Measurements from ENCODE around the gene AP3S2.

The AP3S2 gene

GRCh38 chr15:89932880-89933279, 39.1 kb upstream of the AP3S2 start:
- TF ChIP-seq CTCF (conservative IDR thresholded peaks at IDR 0.05; ENCODE audit: low read depth): no peak
- CTCF ChIA-PET: interaction anchor here (0.6 to 1.0 kb wide), 2 partner anchors 20 to 163 kb away, joined by 3 read pairs; no protein-coding TSS in a partner anchor
- no peak overlapping the region for H3K27ac ChIP-seq
- DNase-seq (ENCODE audit: low spot score): no peak
- POLR2A ChIA-PET (ENCODE audit: low non-redundant PET): no interaction called here

DNA sequence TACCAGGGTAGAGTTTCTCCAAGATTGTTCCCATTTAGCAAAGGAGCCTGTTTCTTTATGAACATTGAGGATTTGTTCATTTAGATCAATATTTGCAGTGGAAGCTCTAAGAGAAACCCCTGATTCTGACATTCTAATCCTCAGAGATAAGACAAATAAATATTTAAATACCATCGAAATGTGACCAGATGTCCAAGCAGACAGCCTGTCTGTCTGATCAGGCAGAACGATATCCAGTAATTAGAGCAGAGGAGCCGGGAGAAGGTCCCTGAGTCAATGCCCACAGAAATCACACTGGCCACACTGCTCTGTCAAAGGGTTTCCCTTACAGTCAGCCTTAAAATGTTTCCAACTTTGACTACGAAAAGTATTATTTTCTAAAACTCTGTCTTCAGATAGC, 34.6 kb upstream of the AP3S2 start:
- DNase-seq (ENCODE audit: low spot score): no peak
- no peak overlapping the region for H3K27ac ChIP-seq
- CTCF ChIA-PET: no interaction called here
- no peak for TF ChIP-seq CTCF (conservative IDR thresholded peaks at IDR 0.05; ENCODE audit: low read depth)
- POLR2A ChIA-PET (ENCODE audit: low non-redundant PET): no interaction called here

- DNase-seq (ENCODE audit: low spot score): no peak
- POLR2A ChIA-PET (ENCODE audit: low non-redundant PET): no interaction called here
Measured at GRCh38 chr15:89926158-89926557, 32.4 kb upstream of the AP3S2 start.

DNA sequence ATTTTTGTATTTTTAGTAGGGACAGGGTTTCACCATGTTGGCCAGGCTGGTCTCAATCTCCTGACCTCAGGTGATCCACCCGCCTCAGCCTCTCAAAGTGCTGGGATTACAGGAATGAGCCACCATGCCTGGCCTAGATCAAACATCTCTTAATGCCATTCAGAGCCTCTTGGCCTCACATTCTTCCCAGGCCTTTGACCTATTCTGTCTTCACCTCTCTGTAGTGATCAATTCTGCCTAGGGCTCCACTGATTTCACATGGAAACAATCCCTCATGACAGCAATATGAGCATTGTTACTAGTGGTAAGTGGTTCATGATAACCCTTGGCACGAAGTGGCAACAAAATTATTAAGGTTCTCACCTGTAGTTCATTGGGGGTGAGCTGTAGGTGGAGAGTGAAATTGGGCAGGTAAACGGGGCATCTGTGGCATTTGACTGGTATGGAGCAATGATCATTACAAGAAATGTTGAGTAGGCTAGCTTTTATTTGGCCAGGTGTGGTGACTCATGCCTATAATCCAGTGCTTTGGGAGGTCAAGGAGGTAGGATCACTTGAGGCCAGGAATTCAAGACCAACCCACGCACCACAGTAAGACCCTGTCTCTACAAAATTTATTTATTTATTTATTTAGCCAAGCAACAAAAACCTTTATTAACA, 23.8 kb upstream of the AP3S2 start:
- CTCF ChIA-PET: interaction anchor here (1.0 kb wide), 1 partner anchor 57 kb away, joined by 3 read pairs; no protein-coding TSS in a partner anchor

More at GRCh38 chr15:89926158-89926557, 32.4 kb upstream of the AP3S2 start:
- TF ChIP-seq CTCF (conservative IDR thresholded peaks at IDR 0.05; ENCODE audit: low read depth): no peak
- H3K27ac ChIP-seq: no peak overlapping the region
- CTCF ChIA-PET: interaction anchor here (0.6 kb wide), 1 partner anchor 82 kb away, joined by 4 read pairs; no protein-coding TSS in a partner anchor

DNA sequence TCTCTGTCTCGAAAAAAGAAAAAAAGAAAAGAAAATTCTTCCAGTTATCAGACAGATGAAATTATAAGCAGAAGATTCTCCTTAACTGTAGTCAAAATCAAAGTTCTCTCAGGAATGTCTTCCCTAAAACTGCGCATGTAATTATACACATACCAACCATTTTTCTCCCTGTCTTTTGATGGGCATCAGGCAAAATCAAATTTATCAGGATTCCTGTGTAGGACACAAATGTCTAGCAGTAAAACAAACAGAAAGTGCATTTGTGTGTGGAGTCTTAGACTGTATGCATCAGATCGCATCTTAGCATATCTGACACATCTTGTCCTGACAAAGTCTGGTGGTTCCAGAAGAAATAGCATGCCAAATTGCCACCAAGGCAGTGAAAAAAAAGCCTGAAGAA, 22.9 kb upstream of the AP3S2 start:
- no peak for DNase-seq (ENCODE audit: low spot score)
- ChIA-PET POLR2A (ENCODE audit: low non-redundant PET) (no interaction called here), CTCF (no interaction called here)
- no peak overlapping the region for H3K27ac ChIP-seq
- TF ChIP-seq CTCF (conservative IDR thresholded peaks at IDR 0.05; ENCODE audit: low read depth): no peak

More for the DNA sequence above, 23.8 kb upstream of the AP3S2 start:
- H3K27ac ChIP-seq: peak overlapping the region; percentile 45
- POLR2A ChIA-PET (ENCODE audit: low non-redundant PET): no interaction called here
- DNase-seq (ENCODE audit: low spot score): peak; percentile 70
- no peak for TF ChIP-seq CTCF (conservative IDR thresholded peaks at IDR 0.05; ENCODE audit: low read depth)

DNA sequence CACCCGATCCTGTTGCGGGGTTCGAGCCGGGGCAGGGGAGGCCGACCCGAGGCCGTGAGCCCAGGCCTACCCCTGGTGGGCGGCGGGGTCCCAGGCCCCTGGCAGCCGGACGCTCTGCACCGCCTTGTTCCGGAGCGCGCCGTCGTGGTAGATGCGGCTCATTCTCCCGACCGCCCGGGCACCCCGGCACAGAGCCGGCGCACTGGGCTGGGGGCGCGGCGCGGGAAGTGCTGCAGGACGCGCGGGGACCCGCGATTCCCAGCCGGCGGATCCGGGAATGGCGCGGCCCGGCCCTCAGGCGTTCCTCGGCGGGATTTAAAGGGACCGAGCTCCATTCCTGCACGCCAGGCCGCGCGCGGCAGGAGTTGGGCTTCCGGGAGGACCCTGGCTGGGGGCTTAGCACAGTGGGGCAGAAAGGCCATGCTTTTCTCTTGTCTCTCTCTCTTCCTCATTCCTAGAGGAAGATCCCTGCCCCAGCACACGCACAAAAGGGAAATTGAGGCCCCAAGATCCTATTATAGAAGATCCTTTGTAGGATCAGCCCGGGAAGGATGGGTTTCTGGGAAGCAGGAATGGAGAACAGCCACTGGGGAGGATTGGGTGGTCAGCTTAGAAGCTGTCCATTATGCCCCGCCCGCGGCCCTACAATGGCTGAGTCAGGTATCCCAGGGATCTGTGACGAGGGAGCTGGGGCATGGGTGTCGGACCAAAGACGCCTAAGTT, 19.0 kb upstream of the AP3S2 start, which contains the start of gene ARPIN:
Gene ARPIN (minus strand): TSS at position 279 of the 723 bp plus-strand sequence. CDS start 117 bp downstream, at position 162.
- CTCF ChIA-PET: interaction anchor here (1.1 kb wide), 2 partner anchors 15 to 25 kb away, joined by 3 to 4 read pairs; no protein-coding TSS in a partner anchor
- H3K27ac ChIP-seq: peak within 1 kb of the TSS; percentile 68
- TF ChIP-seq CTCF (conservative IDR thresholded peaks at IDR 0.05; ENCODE audit: low read depth): no peak
- DNase-seq (ENCODE audit: low spot score): peak; percentile 60
- POLR2A ChIA-PET (ENCODE audit: low non-redundant PET): interaction anchor here (0.8 kb wide), 1 partner anchor 86 kb away, joined by 3 read pairs; no protein-coding TSS in a partner anchor
